Heart right ventricle (tissue), 16 donors: ENCODE measurements around the gene IGF2BP3. TPM values are rescaled to one million over a fixed set of nuclear protein-coding genes. Genes with fewer than 3 reads are reported as not detected.

ENCODE experiments used
- ATAC-seq, 8 donors: fragments of 200-7000 bp; cut with Tn5 transposase; one replicate each; pipeline ENCODE4 v1.9.1; 2020; ENCODE audit warnings: mild to moderate bottlenecking in 8 of 8, moderate library complexity in 8 of 8, moderate number of reproducible peaks in 1 of 8
- DNase-seq, 2 donors: peaks; one replicate each; pipeline ENCODE4 v3.0.0-alpha.2; 2020
- H3K27ac ChIP-seq, 10 donors: fragments of 200-600 bp; sonication (generic) in 2 of 10; one replicate each; pipeline versions ENCODE4 v1.5.0 to v1.8.0; 2020 to 2022; ENCODE audit warnings: mild to moderate bottlenecking in 3 of 10
- H3K27me3 ChIP-seq, 7 donors: fragments of 200-600 bp; one replicate each; pipeline ENCODE4 v1.8.0; 2021 to 2022; ENCODE audit warnings: mild to moderate bottlenecking in 2 of 7
- H3K36me3 ChIP-seq, 9 donors: fragments of 200-600 bp; sonication (generic) in 1 of 9; one replicate each; pipeline versions ENCODE4 v1.5.0 to v1.8.0; 2020 to 2022; ENCODE audit warnings: mild to moderate bottlenecking in 2 of 9
- H3K4me1 ChIP-seq, 9 donors: fragments of 200-600 bp; sonication (generic) in 1 of 9; one replicate each; pipeline versions ENCODE4 v1.5.0 to v1.8.0; 2020 to 2022; ENCODE audit warnings: mild to moderate bottlenecking in 4 of 9
- H3K4me3 ChIP-seq, 10 donors: fragments of 200-600 bp; sonication (generic) in 2 of 10; one replicate each; pipeline versions ENCODE4 v1.5.0 to v1.8.0; 2020 to 2022; ENCODE audit warnings: mild to moderate bottlenecking in 7 of 10, moderate library complexity in 2 of 10
- H3K9me3 ChIP-seq, 11 donors: fragments of 200-600 bp in 10 of 11; sonication (generic) in 2 of 11; one replicate each; pipeline versions ENCODE4 v1.5.0 to v1.8.0; 2013 to 2022; ENCODE audit warnings: mild to moderate bottlenecking in 2 of 11, control low read depth in 1 of 11, moderate library complexity in 1 of 11
- CTCF ChIP-seq, 9 donors: fragments of 200-600 bp; sonication (generic) in 2 of 9; IDR thresholded peaks; one replicate each; pipeline versions ENCODE4 v1.5.0 to v1.8.0; 2021 to 2022; ENCODE audit warnings: antibody characterized with exemption in 9 of 9, mild to moderate bottlenecking in 5 of 9, moderate library complexity in 1 of 9
- WGBS, 2 donors: extraction: QIAGEN DNeasy Blood & Tissue Kit; methylation state at CpG; one replicate each; pipeline ENCODE4 v1.1.7; 2013; ENCODE audit warnings: inconsistent platforms in 1 of 2; 5-methylcytosine and 5-hydroxymethylcytosine counted together
- intact Hi-C, 10 donors: fragments of 100-400 bp; cut with DNase I; formaldehyde crosslinking; loops; one replicate each; pipeline versions ENCODE4 v1.11.1 to v1.14.2; 2022
- polyA plus RNA-seq, 2 donors: library from polyadenylated mRNA; stranded (reverse); fragments of 200-250 nt; gene quantifications; one replicate each; pipeline ENCODE4 v1.2.3, GENCODE V29; 2013
- total RNA-seq, 10 donors: library from RNA; stranded (reverse); fragmentation: NEBNext Ultra II Directional in 3 of 10; extraction: Animal tissue kit (Norgen Biotek cat#: 25700) in 3 of 10; gene quantifications; one replicate each; pipeline versions ENCODE4 v1.2.1 to v1.2.4, GENCODE V29; 2021 to 2023
- donor health status: Arrhythmogenic right ventricular cardiomyopathy.
- donor health status: ischemic (EF 13 %, LVEDD 7.1; RV severe dilation, severe dysfunction).
- donor health status: healthy with polysubstance abuse.
- donor health status: DM: no; HTN: yes; CAD: no.
- donor health status: DM: no; HTN: no; CAD: no.
- donor health status: ischemic (EF 25% LVEDD 6.9; RV normal size, moderate dysfunction).
- donor health status: ischemic (EF 25% LVEDD 5.7; RV mildly dilated, moderate dysfunction).
- donor health status: healthy.
- donor health status: DM: yes; HTN: yes; CAD: no.
- donor health status: Ischemic cardiomyopathy.
- donor health status: ischemic (EF 35%, LVEDD 5.7; RV mildly dilated, moderate dysfunction).
- donor health status: nonischemic (EF 11% LVEDD 7.7; RV severe dilation, severe dysfunction).
- donor health status: DM: yes; HTN: yes; CAD: no.
- donor health status: PGD.
- donor health status: ischemic (EF 29% LVEDD 5.4; RV normal size, mild dysfunction).
- donor health status: nonischemic (EF 23%, LVEDD 6.1; RV moderate dilation, normal function).

IGF2BP3 gene
- total and polyA plus RNA-seq, 12 donors, result 0.16 to 0.60 (median 0.34) TPM; not detected in 8

- Histone ChIP-seq H3K36me3 (no peaks in the 10 kb centered on the region), H3K27me3 (peaks cover 0 to 10% (median 0%) of the 10 kb centered on the region in 7 donors), H3K4me1 (no peaks in the 10 kb centered on the region), H3K4me3 (no peak overlapping the region), H3K27ac (no peak overlapping the region), H3K9me3 (no peaks in the 10 kb centered on the region)
- WGBS, 2 donors, result 93 to 95% methylated on average over 9 of the region's 9 CpGs
- intact Hi-C loops, result loop anchor here in 1 of 10 donors (10.0 kb wide), 1 partner anchor 194 kb away; no protein-coding TSS in a partner anchor
- ATAC-seq, result no peak
- no peak for TF ChIP-seq CTCF (IDR thresholded peaks at IDR 0.05)
- DNase-seq, result no peak
Measured at GRCh38 chr7:23290993-23291392, 179.3 kb downstream of the IGF2BP3 start.

GRCh38 chr7:23287612-23288011 lies 182.7 kb downstream of the IGF2BP3 start:
- Histone ChIP-seq H3K27ac (no peak overlapping the region), H3K36me3 (no peaks in the 10 kb centered on the region), H3K4me3 (no peak overlapping the region), H3K9me3 (no peaks in the 10 kb centered on the region), H3K4me1 (no peaks in the 10 kb centered on the region), H3K27me3 (peaks cover 0 to 10% (median 0%) of the 10 kb centered on the region in 7 donors)
- DNase-seq (no peak), ATAC-seq (no peak)
- no peak for TF ChIP-seq CTCF (IDR thresholded peaks at IDR 0.05)
- intact Hi-C loops, result no loop called here
- 90 to 91% methylated on average over 5 of the region's 5 CpGs for WGBS, 2 donors

- ATAC-seq, result no peak
- TF ChIP-seq CTCF (IDR thresholded peaks at IDR 0.05), result no peak
- 77 to 84% methylated on average over 17 to 18 of the region's 18 CpGs for whole genome bisulfite sequencing, 2 donors
Measured at GRCh38 chr7:23285657-23286646, 184.3 kb downstream of the IGF2BP3 start.

GRCh38 chr7:23284871-23285270 lies 185.4 kb downstream of the IGF2BP3 start:
- intact Hi-C loops, result no loop called here
- no peak for DNase-seq
- Histone ChIP-seq H3K27ac (no peak overlapping the region), H3K4me3 (no peak overlapping the region), H3K27me3 (no peaks in the 10 kb centered on the region), H3K36me3 (peaks cover 0 to 7% (median 0%) of the 10 kb centered on the region in 9 donors), H3K4me1 (no peaks in the 10 kb centered on the region), H3K9me3 (no peaks in the 10 kb centered on the region)
- TF ChIP-seq CTCF (IDR thresholded peaks at IDR 0.05), result no peak
- no peak for ATAC-seq
- WGBS, 2 donors, result 91 to 96% methylated on average over 2 of the region's 2 CpGs

More at GRCh38 chr7:23285657-23286646, 184.3 kb downstream of the IGF2BP3 start:
- Histone ChIP-seq H3K36me3 (no peaks in the 10 kb centered on the region), H3K27ac (no peak overlapping the region), H3K27me3 (no peaks in the 10 kb centered on the region), H3K4me3 (no peak overlapping the region), H3K9me3 (no peaks in the 10 kb centered on the region), H3K4me1 (no peaks in the 10 kb centered on the region)
- no peak for DNase-seq
- intact Hi-C loops, result no loop called here
